Fibroblast of villous mesenchyme (primary cell): ENCODE results near the gene TAS1R2. TPM values are rescaled to one million over a fixed set of nuclear protein-coding genes. Genes with fewer than 3 reads are reported as not detected.
"Not testable (repeated sequence)": the region's sequence is repeated elsewhere in the genome, so short reads cannot be mapped to it uniquely, and the experiment has no call there.

Source experiments
- DNase-seq: peaks from one replicate; pipeline ENCODE4 v3.0.0-alpha.2; 2010; ENCODE audit warnings: low read depth
- H3K4me3 ChIP-seq: 2 replicates; pipeline ENCODE4 v1.5.1; 2011; ENCODE audit warnings: low read depth, mild to moderate bottlenecking, low read length
- total RNA-seq: library from RNA; depleted of rRNA; stranded (reverse); fragments of >200 nt; gene quantifications from 2 replicates; pipeline ENCODE4 v1.2.3, GENCODE V29; 2012
- TF ChIP-seq, protein P1 (sequence below): IDR thresholded peaks from 2 replicates; pipeline ENCODE4 v1.5.1; 2012; ENCODE audit warnings: low read depth, mild to moderate bottlenecking, low read length; ENCODE audit not compliant: insufficient read depth

The TAS1R2 gene
- total RNA-seq, 1 donor: not detected

DNA sequence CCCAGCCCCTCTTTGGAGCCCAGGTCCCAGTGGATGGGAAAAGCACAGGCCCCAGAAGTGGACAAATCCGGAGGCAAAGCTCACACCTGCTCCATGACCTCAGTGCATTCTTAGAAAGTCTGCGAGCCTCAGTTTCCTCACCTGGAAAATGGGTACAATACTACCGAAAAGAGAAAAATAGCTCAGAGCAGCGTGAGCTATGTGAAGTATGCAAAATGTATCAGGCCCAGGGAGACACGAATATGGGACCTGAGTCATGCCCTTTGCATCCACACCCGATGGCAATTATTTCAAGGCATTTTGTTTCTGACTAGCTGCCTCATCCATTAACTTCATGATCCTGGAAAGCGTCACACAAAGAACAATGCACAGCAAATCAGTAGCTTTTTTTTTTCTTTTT lies 33.7 kb upstream of the TAS1R2 start:
- H3K4me3 ChIP-seq: no peak overlapping the region
- TF ChIP-seq, protein P1, sequence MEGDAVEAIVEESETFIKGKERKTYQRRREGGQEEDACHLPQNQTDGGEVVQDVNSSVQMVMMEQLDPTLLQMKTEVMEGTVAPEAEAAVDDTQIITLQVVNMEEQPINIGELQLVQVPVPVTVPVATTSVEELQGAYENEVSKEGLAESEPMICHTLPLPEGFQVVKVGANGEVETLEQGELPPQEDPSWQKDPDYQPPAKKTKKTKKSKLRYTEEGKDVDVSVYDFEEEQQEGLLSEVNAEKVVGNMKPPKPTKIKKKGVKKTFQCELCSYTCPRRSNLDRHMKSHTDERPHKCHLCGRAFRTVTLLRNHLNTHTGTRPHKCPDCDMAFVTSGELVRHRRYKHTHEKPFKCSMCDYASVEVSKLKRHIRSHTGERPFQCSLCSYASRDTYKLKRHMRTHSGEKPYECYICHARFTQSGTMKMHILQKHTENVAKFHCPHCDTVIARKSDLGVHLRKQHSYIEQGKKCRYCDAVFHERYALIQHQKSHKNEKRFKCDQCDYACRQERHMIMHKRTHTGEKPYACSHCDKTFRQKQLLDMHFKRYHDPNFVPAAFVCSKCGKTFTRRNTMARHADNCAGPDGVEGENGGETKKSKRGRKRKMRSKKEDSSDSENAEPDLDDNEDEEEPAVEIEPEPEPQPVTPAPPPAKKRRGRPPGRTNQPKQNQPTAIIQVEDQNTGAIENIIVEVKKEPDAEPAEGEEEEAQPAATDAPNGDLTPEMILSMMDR: no peak
- no peak for DNase-seq

DNA sequence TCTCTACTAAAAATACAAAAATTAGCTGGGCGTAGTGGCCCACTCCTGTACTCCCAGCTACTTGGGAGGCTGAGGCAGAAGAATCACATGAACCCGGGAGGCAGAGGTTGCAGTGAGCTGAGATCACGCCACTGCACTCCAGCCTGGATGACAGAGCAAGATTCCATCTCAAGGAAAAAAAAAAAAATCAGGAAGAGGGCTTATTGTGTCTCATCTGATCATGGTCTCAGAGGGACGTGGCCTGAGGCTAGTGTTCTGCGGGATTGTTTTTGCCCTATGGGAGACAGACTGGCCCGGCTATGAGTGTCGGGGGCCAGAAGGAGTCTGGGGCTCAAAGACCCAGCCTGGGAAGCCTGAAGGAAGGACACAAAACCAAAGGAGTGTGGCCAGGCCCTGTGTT lies 32.4 kb upstream of the TAS1R2 start:
- DNase-seq, H3K4me3 ChIP-seq: not testable (repeated sequence)

DNA sequence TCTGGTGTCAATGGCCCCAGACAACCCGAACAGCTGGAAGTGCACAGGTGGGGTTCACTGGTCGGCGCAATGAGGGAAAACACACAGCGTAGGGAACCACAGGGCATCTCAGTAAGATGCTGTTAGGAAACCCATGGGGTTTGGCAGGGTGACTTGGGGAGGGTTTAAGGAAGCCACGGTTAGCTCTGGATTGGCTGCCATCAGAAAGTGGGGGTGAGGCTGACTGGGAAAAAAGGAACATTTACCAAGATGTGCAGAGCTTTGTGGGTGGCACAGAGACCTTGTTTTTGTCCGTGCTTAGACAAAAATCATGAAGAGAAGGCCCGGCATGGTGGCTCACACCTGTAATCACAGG lies 31.9 kb upstream of the TAS1R2 start:
- no peak for DNase-seq
- TF ChIP-seq, protein P1: no peak
- no peak overlapping the region for H3K4me3 ChIP-seq

DNA sequence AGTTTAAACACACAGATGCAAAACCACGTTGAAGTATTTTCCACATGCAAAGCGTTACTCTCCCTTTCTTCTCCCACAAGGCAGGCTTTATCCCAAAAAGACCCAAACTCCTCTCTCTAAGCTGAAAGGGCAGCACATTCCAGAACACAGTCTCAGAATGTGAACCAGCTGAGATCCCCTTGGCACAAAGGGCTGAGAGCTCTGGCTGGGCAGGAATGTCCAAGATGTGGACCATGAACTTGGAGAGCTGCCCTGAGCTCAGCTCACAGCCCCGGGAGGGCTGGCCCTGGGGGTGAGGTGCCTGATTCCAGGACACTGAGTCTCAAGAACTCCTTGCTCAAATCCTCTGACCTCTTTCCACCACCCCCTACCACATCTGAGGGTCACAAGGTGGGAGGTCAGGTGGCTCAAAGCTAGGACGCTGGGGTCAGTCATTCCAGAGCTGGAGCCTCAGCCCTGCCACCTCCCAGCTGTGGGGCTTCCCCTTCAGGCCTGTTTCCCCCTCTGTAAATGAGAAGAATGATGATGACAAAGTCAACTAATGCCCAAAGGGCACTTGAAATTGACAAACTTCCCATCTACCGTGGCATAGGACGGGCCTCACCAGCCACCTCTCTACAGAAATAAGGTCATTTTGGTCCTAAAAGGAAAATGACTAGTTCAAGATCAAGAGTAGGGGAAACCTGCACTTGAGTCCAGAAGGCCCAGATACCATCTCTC lies 31.4 kb upstream of the TAS1R2 start:
- no peak overlapping the region for H3K4me3 ChIP-seq
- DNase-seq: no peak
- TF ChIP-seq, protein P1: no peak

DNA sequence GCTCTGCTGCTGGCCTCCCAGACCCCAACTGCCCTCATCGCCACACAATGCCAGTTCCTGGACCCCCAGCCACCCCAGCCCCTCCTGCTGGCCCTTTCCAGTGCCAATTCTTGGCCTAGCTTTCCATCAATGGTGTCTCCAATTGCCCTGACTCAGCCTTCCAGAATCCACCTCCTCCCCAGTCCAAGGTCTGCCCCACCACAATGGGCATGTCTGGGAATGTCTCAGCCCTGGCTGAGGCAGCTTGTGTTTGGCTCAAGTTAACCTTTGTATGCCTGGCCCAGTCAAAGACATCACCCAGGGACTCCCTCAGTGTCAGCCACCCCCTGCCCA lies 26.5 kb upstream of the TAS1R2 start:
- H3K4me3 ChIP-seq: no peak overlapping the region
- DNase-seq: no peak
- TF ChIP-seq, protein P1: no peak

DNA sequence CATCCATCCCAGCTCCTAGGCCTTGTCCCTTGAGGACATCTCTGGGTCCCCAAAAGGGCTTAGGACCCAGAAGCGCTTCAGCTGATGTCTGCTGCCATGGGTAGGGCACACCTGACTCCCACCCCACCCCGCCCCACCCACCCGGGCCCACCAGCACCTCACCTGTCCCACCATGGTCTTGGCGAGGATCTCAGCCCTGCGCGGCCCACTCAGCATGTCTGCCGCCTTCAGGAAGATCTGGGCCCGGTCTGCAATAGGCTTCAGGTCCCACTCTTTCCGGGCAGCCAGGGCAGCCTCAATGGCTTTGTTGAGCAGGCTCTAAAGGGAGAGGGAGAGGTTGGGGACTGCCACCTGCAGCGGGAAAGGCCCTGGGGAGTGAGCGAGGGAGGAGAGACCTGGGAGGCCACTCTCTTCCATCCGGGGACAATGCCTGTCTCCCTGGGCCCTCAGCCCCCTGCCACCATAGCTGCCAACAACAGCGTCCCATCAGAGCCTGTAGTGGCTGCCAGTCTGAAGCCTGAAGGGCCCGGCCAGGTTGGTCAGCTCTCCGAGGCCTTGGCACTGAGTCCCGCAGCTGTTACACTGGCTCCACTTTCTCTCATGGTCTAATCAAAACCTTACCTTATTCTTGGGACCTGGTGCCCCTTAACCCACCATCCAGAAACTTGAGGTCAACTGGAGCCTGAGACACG lies 26.0 kb upstream of the TAS1R2 start:
- DNase-seq: no peak
- H3K4me3 ChIP-seq: no peak overlapping the region
- TF ChIP-seq, protein P1: no peak

DNA sequence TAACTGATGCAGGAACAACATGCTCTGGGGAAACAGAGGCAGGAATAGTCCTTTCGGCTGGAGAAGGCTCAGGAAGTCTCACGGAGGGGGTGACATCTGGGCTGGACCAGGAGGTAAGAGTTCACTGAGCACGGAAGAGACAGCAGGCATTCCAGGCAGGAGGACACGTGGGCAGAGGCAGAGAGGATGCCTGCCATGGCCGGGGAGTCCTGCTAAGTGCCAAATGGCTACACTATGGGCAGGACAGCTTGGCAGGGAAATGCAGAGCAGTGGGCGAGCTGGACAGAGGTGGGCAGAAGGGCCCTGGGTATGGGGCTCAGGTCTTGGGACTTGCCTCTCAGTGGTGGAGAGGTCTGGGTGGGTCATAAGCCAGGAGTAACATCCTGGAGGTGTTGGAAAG lies 25.3 kb upstream of the TAS1R2 start:
- DNase-seq: no peak
- TF ChIP-seq, protein P1: no peak

More for the DNA sequence above, 25.3 kb upstream of the TAS1R2 start:
- H3K4me3 ChIP-seq: no peak overlapping the region
